Muscle layer of duodenum (tissue), 2 donors: Measurements from ENCODE around the gene PNLIPRP2.

Source experiments
- H3K27ac ChIP-seq: one replicate; pipeline ENCODE4 v1.7.0; 2013; ENCODE audit warnings: mild to moderate bottlenecking, low read length
- H3K27me3 ChIP-seq: one replicate; pipeline ENCODE4 v1.7.0; 2013; ENCODE audit warnings: low read depth, mild to moderate bottlenecking, control low read depth, low read length
- H3K36me3 ChIP-seq, 2 donors: one replicate each; pipeline ENCODE4 v1.7.0; 2013; ENCODE audit warnings: low read length in 2 of 2, control low read depth in 1 of 2, mild to moderate bottlenecking in 1 of 2; ENCODE audit not compliant: insufficient read depth in 2 of 2, control insufficient read depth in 1 of 2
- H3K4me1 ChIP-seq, 2 donors: one replicate each; pipeline ENCODE4 v1.7.0; 2013; ENCODE audit warnings: low read length in 2 of 2, mild to moderate bottlenecking in 2 of 2, control low read depth in 1 of 2, moderate library complexity in 1 of 2; ENCODE audit not compliant: insufficient read depth in 2 of 2, control insufficient read depth in 1 of 2
- H3K4me3 ChIP-seq, 2 donors: one replicate each; pipeline ENCODE4 v1.7.0; 2013; ENCODE audit warnings: low read length in 2 of 2, low read depth in 1 of 2, mild to moderate bottlenecking in 1 of 2
- H3K9me3 ChIP-seq, 2 donors: one replicate each; pipeline ENCODE4 v1.7.0; 2013; ENCODE audit warnings: low read length in 2 of 2, control low read depth in 1 of 2, mild to moderate bottlenecking in 1 of 2; ENCODE audit not compliant: control insufficient read depth in 1 of 2
- donor health status: healthy.

Gene PNLIPRP2

GRCh38 chr10:116659049-116659670 is 38.4 kb downstream of the PNLIPRP2 start:
- H3K27ac ChIP-seq: no peak overlapping the region
- H3K36me3 ChIP-seq: no peaks in the 10 kb centered on the region
- H3K27me3 ChIP-seq: no peaks in the 10 kb centered on the region
- no peaks in the 10 kb centered on the region for H3K9me3 ChIP-seq
- no peak overlapping the region for H3K4me3 ChIP-seq
- no peaks in the 10 kb centered on the region for H3K4me1 ChIP-seq

GRCh38 chr10:116660860-116661259 is 40.1 kb downstream of the PNLIPRP2 start:
- no peaks in the 10 kb centered on the region for H3K9me3 ChIP-seq
- no peak overlapping the region for H3K4me3 ChIP-seq
- H3K27me3 ChIP-seq: no peaks in the 10 kb centered on the region
- no peak overlapping the region for H3K27ac ChIP-seq
- peaks cover 0 to 6% of the 10 kb centered on the region in 2 donors for H3K4me1 ChIP-seq
- no peaks in the 10 kb centered on the region for H3K36me3 ChIP-seq

GRCh38 chr10:116663342-116663741 is 42.6 kb downstream of the PNLIPRP2 start:
- no peaks in the 10 kb centered on the region for H3K27me3 ChIP-seq
- no peaks in the 10 kb centered on the region for H3K36me3 ChIP-seq
- no peaks in the 10 kb centered on the region for H3K9me3 ChIP-seq
- H3K4me1 ChIP-seq: peaks cover 0 to 17% of the 10 kb centered on the region in 2 donors
- H3K27ac ChIP-seq: no peak overlapping the region
- H3K4me3 ChIP-seq: no peak overlapping the region

- H3K9me3 ChIP-seq: no peaks in the 10 kb centered on the region
- H3K27ac ChIP-seq: no peak overlapping the region
- no peak overlapping the region for H3K4me3 ChIP-seq
- H3K27me3 ChIP-seq: no peaks in the 10 kb centered on the region
- H3K36me3 ChIP-seq: no peaks in the 10 kb centered on the region
- H3K4me1 ChIP-seq: peaks cover 0 to 17% of the 10 kb centered on the region in 2 donors
Measured at GRCh38 chr10:116664631-116665030, 43.9 kb downstream of the PNLIPRP2 start.

GRCh38 chr10:116665541-116666125 is 44.9 kb downstream of the PNLIPRP2 start:
- Histone ChIP-seq H3K27ac (no peak overlapping the region), H3K4me1 (peaks cover 0 to 17% of the 10 kb centered on the region in 2 donors), H3K27me3 (no peaks in the 10 kb centered on the region), H3K36me3 (no peaks in the 10 kb centered on the region), H3K9me3 (no peaks in the 10 kb centered on the region), H3K4me3 (peak overlapping the region; percentile 36 to 38)

- Histone ChIP-seq H3K4me3 (no peak overlapping the region), H3K36me3 (no peaks in the 10 kb centered on the region), H3K27ac (no peak overlapping the region), H3K4me1 (peaks cover 0 to 17% of the 10 kb centered on the region in 2 donors), H3K9me3 (no peaks in the 10 kb centered on the region), H3K27me3 (no peaks in the 10 kb centered on the region)
Measured at GRCh38 chr10:116667484-116667883, 46.7 kb downstream of the PNLIPRP2 start.

GRCh38 chr10:116668018-116668417 is 47.3 kb downstream of the PNLIPRP2 start:
- no peaks in the 10 kb centered on the region for H3K36me3 ChIP-seq
- H3K27ac ChIP-seq: no peak overlapping the region
- no peaks in the 10 kb centered on the region for H3K9me3 ChIP-seq
- H3K4me1 ChIP-seq: peaks cover 0 to 17% of the 10 kb centered on the region in 2 donors
- H3K4me3 ChIP-seq: no peak overlapping the region
- no peaks in the 10 kb centered on the region for H3K27me3 ChIP-seq

- no peaks in the 10 kb centered on the region for H3K36me3 ChIP-seq
- H3K4me3 ChIP-seq: no peak overlapping the region
- no peak overlapping the region for H3K27ac ChIP-seq
- H3K4me1 ChIP-seq: peaks cover 0 to 17% of the 10 kb centered on the region in 2 donors
- no peaks in the 10 kb centered on the region for H3K9me3 ChIP-seq
- H3K27me3 ChIP-seq: no peaks in the 10 kb centered on the region
Measured at GRCh38 chr10:116668446-116668845, 47.7 kb downstream of the PNLIPRP2 start.

- Histone ChIP-seq H3K9me3 (no peaks in the 10 kb centered on the region), H3K27me3 (no peaks in the 10 kb centered on the region), H3K27ac (no peak overlapping the region), H3K4me3 (no peak overlapping the region), H3K4me1 (peaks cover 0 to 17% of the 10 kb centered on the region in 2 donors), H3K36me3 (peaks cover 0 to under 1% of the 10 kb centered on the region in 2 donors)
Measured at GRCh38 chr10:116669080-116669479, 48.3 kb downstream of the PNLIPRP2 start.

- H3K4me1 ChIP-seq: peaks cover 0 to 17% of the 10 kb centered on the region in 2 donors
- no peaks in the 10 kb centered on the region for H3K27me3 ChIP-seq
- H3K27ac ChIP-seq: no peak overlapping the region
- H3K9me3 ChIP-seq: no peaks in the 10 kb centered on the region
- peaks cover 0 to 10% of the 10 kb centered on the region in 2 donors for H3K36me3 ChIP-seq
- peak overlapping the region in 1 of 2 donors; percentile 37 for H3K4me3 ChIP-seq
Measured at GRCh38 chr10:116669832-116670644, 49.3 kb downstream of the PNLIPRP2 start.

GRCh38 chr10:116670706-116671105 is 50.0 kb downstream of the PNLIPRP2 start:
- Histone ChIP-seq H3K27ac (no peak overlapping the region), H3K27me3 (no peaks in the 10 kb centered on the region), H3K4me3 (no peak overlapping the region), H3K4me1 (peaks cover 0 to 12% of the 10 kb centered on the region in 2 donors), H3K36me3 (peaks cover 0 to 13% of the 10 kb centered on the region in 2 donors), H3K9me3 (no peaks in the 10 kb centered on the region)
